Smooth muscle cell (in vitro differentiated cells): ENCODE measurements around the gene LIM2. TPM values are rescaled to one million over a fixed set of nuclear protein-coding genes. Genes with fewer than 3 reads are reported as not detected.

ENCODE experiments used
- DNase-seq: peaks from one replicate; lab custom pipeline; 2025; ENCODE audit not compliant: unreplicated experiment; lab: John Stamatoyannopoulos, UW
- H2AFZ ChIP-seq: fragments of 200-600 bp; sonication (generic); 2 replicates; pipeline ENCODE4 v1.6.0; 2016; ENCODE audit warnings: antibody characterized with exemption, low read depth, mild to moderate bottlenecking
- H3F3A ChIP-seq: fragments of 200-600 bp; sonication (generic); 2 replicates; pipeline ENCODE4 v1.6.0; 2017; ENCODE audit warnings: antibody characterized with exemption, low read depth
- H3K27ac ChIP-seq: fragments of 200-600 bp; sonication (generic); 2 replicates; pipeline ENCODE4 v1.5.1; 2016; ENCODE audit warnings: low read depth, mild to moderate bottlenecking
- H3K27me3 ChIP-seq: fragments of 200-600 bp; sonication (generic); 2 replicates; pipeline ENCODE4 v1.6.1; 2016; ENCODE audit warnings: low read depth, mild to moderate bottlenecking
- H3K36me3 ChIP-seq: fragments of 200-600 bp; sonication (generic); 2 replicates; pipeline ENCODE4 v1.5.1; 2016; ENCODE audit warnings: low read depth
- H3K4me1 ChIP-seq: fragments of 200-600 bp; sonication (generic); 2 replicates; pipeline ENCODE4 v1.5.1; 2016; ENCODE audit warnings: low read depth
- H3K4me2 ChIP-seq: fragments of 200-600 bp; sonication (generic); 2 replicates; pipeline ENCODE4 v1.6.0; 2016; ENCODE audit warnings: mild to moderate bottlenecking
- H3K4me3 ChIP-seq: fragments of 200-600 bp; sonication (generic); 2 replicates; pipeline ENCODE4 v1.5.1; 2016; ENCODE audit warnings: mild to moderate bottlenecking
- H3K79me2 ChIP-seq: fragments of 200-600 bp; sonication (generic); 2 replicates; pipeline ENCODE4 v1.6.0; 2016; ENCODE audit warnings: low read depth, mild to moderate bottlenecking
- H3K9ac ChIP-seq: fragments of 200-600 bp; sonication (generic); 2 replicates; pipeline ENCODE4 v1.6.0; 2016; ENCODE audit warnings: low read depth
- H3K9me3 ChIP-seq: fragments of 200-600 bp; sonication (generic); replicated peaks from 2 replicates; pipeline ENCODE4 v1.5.1; 2016; ENCODE audit warnings: low read depth
- H4K20me1 ChIP-seq: fragments of 200-600 bp; sonication (generic); 2 replicates; pipeline ENCODE4 v1.6.0; 2016; ENCODE audit warnings: low read depth
- WGBS: methylation state at CpG from one replicate; pipeline ENCODE4 v1.1.7; 2016; ENCODE audit warnings: low lambda C conversion rate; 5-methylcytosine and 5-hydroxymethylcytosine counted together
- polyA plus RNA-seq: library from polyadenylated mRNA; unstranded; fragments of >200 nt; fragmentation: Nextera tagmentation; extraction: Ambion mirVana; gene quantifications from 2 replicates; pipeline ENCODE4 v1.2.1, GENCODE V29; 2016
- total RNA-seq: library from RNA; depleted of rRNA; stranded (reverse); fragments of >200 nt; gene quantifications from 2 replicates; pipeline ENCODE4 v1.2.3, GENCODE V29; 2014
- TF ChIP-seq, protein P1 (sequence below): fragments of 200-600 bp; sonication (generic); IDR thresholded peaks from 2 replicates; pipeline ENCODE4 v1.5.1; 2017; ENCODE audit warnings: borderline replicate concordance, mild to moderate bottlenecking, antibody characterized with exemption; ENCODE audit not compliant: insufficient read depth, poor library complexity, severe bottlenecking

LIM2 gene
- total and polyA plus RNA-seq, 2 experiments from 2014 or later: not detected

DNA sequence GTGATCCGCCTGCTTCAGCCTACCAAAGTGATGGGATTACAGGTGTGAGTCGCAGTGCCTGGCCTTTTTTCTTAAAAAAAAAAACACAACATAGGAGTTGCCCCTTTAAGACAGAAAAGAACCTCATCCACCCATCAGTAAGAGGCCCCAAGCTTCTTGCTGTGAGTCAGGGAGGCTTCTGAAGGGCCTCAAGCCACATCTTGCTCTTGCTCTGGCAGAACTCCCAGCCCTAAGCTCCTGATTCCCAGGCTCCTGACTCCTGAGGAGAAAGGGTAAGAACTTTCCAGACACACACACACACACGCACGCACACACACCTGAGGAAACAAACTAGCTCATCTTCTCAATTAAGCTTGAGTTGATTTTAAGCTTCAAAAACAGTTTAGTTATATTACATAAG, 28.5 kb downstream of the LIM2 start:
- WGBS: 58% methylated on average over 4 of the region's 4 CpGs
- H3K27me3 ChIP-seq: no peaks in the 10 kb centered on the region
- peaks cover 8% of the 10 kb centered on the region for H3K4me1 ChIP-seq
- no peak overlapping the region for H3K9ac ChIP-seq
- no peaks in the 10 kb centered on the region for H3K9me3 ChIP-seq
- no peaks in the 10 kb centered on the region for H3K79me2 ChIP-seq
- H3K36me3 ChIP-seq: no peaks in the 10 kb centered on the region
- peak overlapping the region; percentile 63 for H3K27ac ChIP-seq
- TF ChIP-seq, protein P1, sequence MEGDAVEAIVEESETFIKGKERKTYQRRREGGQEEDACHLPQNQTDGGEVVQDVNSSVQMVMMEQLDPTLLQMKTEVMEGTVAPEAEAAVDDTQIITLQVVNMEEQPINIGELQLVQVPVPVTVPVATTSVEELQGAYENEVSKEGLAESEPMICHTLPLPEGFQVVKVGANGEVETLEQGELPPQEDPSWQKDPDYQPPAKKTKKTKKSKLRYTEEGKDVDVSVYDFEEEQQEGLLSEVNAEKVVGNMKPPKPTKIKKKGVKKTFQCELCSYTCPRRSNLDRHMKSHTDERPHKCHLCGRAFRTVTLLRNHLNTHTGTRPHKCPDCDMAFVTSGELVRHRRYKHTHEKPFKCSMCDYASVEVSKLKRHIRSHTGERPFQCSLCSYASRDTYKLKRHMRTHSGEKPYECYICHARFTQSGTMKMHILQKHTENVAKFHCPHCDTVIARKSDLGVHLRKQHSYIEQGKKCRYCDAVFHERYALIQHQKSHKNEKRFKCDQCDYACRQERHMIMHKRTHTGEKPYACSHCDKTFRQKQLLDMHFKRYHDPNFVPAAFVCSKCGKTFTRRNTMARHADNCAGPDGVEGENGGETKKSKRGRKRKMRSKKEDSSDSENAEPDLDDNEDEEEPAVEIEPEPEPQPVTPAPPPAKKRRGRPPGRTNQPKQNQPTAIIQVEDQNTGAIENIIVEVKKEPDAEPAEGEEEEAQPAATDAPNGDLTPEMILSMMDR: no peak
- peak overlapping the region; percentile 57 for H3K4me2 ChIP-seq
- peaks cover 2% of the 10 kb centered on the region for H4K20me1 ChIP-seq
- H3K4me3 ChIP-seq: no peak overlapping the region
- no peak overlapping the region for H2AFZ ChIP-seq
- no peak for DNase-seq
- peaks cover 7% of the 10 kb centered on the region for H3F3A ChIP-seq

DNA sequence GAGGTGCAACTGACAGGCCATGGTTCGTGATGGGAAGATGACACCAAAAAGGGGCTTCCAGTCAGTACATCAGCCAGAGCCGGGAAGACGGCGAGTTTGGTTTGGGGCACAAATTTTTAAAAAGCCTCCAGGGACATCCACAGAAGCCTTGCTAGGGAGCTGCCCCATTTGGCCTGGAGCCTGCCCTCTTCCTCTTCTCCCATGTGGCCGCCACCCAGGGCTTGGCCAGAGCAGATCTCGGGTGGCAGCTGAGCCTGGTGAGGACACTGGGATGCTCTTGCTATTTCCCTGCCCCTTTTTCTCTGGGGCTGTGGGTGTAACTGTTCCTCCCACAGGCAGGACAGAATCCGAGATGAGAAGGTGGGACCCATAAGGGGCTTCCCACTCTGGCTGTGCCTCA, 29.8 kb downstream of the LIM2 start:
- TF ChIP-seq, protein P1: no peak
- no peak for DNase-seq

DNA sequence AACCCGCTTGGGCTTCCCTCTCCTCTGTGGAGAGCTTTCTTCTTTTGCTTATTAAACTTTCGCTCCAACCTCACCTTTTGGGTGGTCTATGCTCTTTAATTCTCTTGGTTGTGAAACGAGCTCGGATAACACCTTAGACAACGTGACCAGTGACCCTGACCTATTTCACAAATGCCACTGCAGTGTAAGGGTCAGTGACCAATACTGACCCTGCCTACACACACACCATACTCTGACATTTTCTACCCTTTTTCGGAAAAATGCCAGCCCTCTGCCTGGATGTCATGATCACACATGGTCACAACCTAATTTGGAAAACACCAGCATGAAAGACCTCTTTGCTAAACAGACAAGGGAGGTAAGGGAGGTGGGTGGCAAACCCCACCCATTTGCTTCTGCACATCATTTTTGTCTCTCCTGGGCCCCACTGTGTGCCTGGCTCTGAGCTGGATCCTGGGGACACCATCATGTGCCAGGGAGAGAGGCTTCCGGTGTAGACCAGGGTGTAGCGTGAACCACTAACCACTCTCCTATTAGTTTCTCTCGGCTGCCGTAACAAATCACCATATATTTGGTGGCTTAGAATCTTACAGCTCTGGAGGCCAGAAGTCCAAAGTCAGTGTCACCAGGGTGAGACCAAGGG, 31.5 kb downstream of the LIM2 start:
- WGBS: 95% methylated on average over 10 of the region's 10 CpGs
- Histone ChIP-seq H4K20me1 (peaks cover 2% of the 10 kb centered on the region), H3K36me3 (no peaks in the 10 kb centered on the region)

More for the DNA sequence above, 29.8 kb downstream of the LIM2 start:
- peaks cover 7% of the 10 kb centered on the region for H3F3A ChIP-seq
- no peaks in the 10 kb centered on the region for H3K27me3 ChIP-seq
- no peaks in the 10 kb centered on the region for H3K36me3 ChIP-seq
- peaks cover 13% of the 10 kb centered on the region for H3K4me1 ChIP-seq
- H2AFZ ChIP-seq: no peak overlapping the region
- H3K9me3 ChIP-seq: no peaks in the 10 kb centered on the region
- H3K4me3 ChIP-seq: no peak overlapping the region
- no peak overlapping the region for H3K4me2 ChIP-seq
- no peaks in the 10 kb centered on the region for H3K79me2 ChIP-seq
- 92% methylated on average over 7 of the region's 7 CpGs for WGBS
- peaks cover 2% of the 10 kb centered on the region for H4K20me1 ChIP-seq
- H3K9ac ChIP-seq: no peak overlapping the region
- no peak overlapping the region for H3K27ac ChIP-seq

More for the DNA sequence above, 31.5 kb downstream of the LIM2 start:
- peaks cover 13% of the 10 kb centered on the region for H3K4me1 ChIP-seq
- DNase-seq: no peak
- H3K27ac ChIP-seq: no peak overlapping the region
- TF ChIP-seq, protein P1: no peak
- no peak overlapping the region for H2AFZ ChIP-seq
- H3K9me3 ChIP-seq: no peaks in the 10 kb centered on the region
- no peaks in the 10 kb centered on the region for H3K79me2 ChIP-seq
- H3K27me3 ChIP-seq: no peaks in the 10 kb centered on the region
- H3F3A ChIP-seq: peaks cover 8% of the 10 kb centered on the region
- H3K4me2 ChIP-seq: no peak overlapping the region
- no peak overlapping the region for H3K4me3 ChIP-seq
- H3K9ac ChIP-seq: no peak overlapping the region
